Measurements from ENCODE around the gene NSUN5.

GRCh38 chr7:73314271-73314670 is 5.6 kb upstream of the NSUN5 start:
- TF ChIP-seq CTCF (IDR thresholded peaks at IDR 0.05) (no peak), POLR2A (IDR thresholded peaks at IDR 0.05) (no peak)
